GM23248 (cell line): Measurements from ENCODE around the gene CFB. TPM values are rescaled to one million over a fixed set of nuclear protein-coding genes. Genes with fewer than 3 reads are reported as not detected.

ENCODE experiments used
- DNase-seq: peaks from one replicate; pipeline ENCODE4 v3.0.0-alpha.2; 2015
- H2AFZ ChIP-seq: fragments of 200-600 bp; sonication (generic); 2 replicates; pipeline ENCODE4 v1.6.1; 2016; ENCODE audit warnings: antibody characterized with exemption
- H3F3A ChIP-seq: fragments of 200-600 bp; sonication (generic); 2 replicates; pipeline ENCODE4 v1.6.1; 2016; ENCODE audit warnings: mild to moderate bottlenecking, antibody characterized with exemption, mixed run types; ENCODE audit not compliant: insufficient read depth
- H3K27ac ChIP-seq: fragments of 200-600 bp; sonication (generic); 2 replicates; pipeline ENCODE4 v1.5.1; 2016; ENCODE audit warnings: mild to moderate bottlenecking
- H3K27me3 ChIP-seq: fragments of 200-600 bp; sonication (generic); replicated peaks from 2 replicates; pipeline ENCODE4 v1.6.1; 2016; ENCODE audit warnings: mild to moderate bottlenecking; ENCODE audit not compliant: insufficient read depth
- H3K36me3 ChIP-seq: fragments of 200-600 bp; sonication (generic); 2 replicates; pipeline ENCODE4 v1.6.1; 2016; ENCODE audit warnings: low read depth, mild to moderate bottlenecking
- H3K4me1 ChIP-seq: fragments of 200-600 bp; sonication (generic); 2 replicates; pipeline ENCODE4 v1.6.1; 2016; ENCODE audit warnings: mild to moderate bottlenecking; ENCODE audit not compliant: insufficient read depth
- H3K4me2 ChIP-seq: fragments of 200-600 bp; sonication (generic); one replicate; pipeline ENCODE4 v1.6.1; 2016; ENCODE audit warnings: mild to moderate bottlenecking; ENCODE audit not compliant: unreplicated experiment
- H3K4me3 ChIP-seq: fragments of 200-600 bp; sonication (generic); 2 replicates; pipeline ENCODE4 v1.5.1; 2016; ENCODE audit warnings: mild to moderate bottlenecking
- H3K79me2 ChIP-seq: fragments of 200-600 bp; sonication (generic); 2 replicates; pipeline ENCODE4 v1.6.1; 2016; ENCODE audit warnings: mild to moderate bottlenecking; ENCODE audit not compliant: insufficient read depth
- H3K9ac ChIP-seq: fragments of 200-600 bp; sonication (generic); 2 replicates; pipeline ENCODE4 v1.6.1; 2016; ENCODE audit warnings: mild to moderate bottlenecking
- H3K9me2 ChIP-seq: fragments of 200-600 bp; sonication (generic); 2 replicates; pipeline ENCODE4 v1.6.1; 2016; ENCODE audit warnings: mixed run types, mild to moderate bottlenecking, moderate library complexity; ENCODE audit not compliant: insufficient read depth
- H3K9me3 ChIP-seq: fragments of 200-600 bp; sonication (generic); one replicate; pipeline ENCODE4 v1.6.1; 2017; ENCODE audit warnings: low read depth
- H4K20me1 ChIP-seq: fragments of 200-600 bp; sonication (generic); 2 replicates; pipeline ENCODE4 v1.6.0; 2016; ENCODE audit not compliant: insufficient read depth
- EZH2 ChIP-seq: fragments of 200-600 bp; sonication (generic); IDR thresholded peaks from 2 replicates; pipeline ENCODE4 v1.6.1; 2018; ENCODE audit warnings: antibody characterized with exemption, mild to moderate bottlenecking; ENCODE audit not compliant: insufficient read depth, poor library complexity, severe bottlenecking
- EZH2phosphoT487 ChIP-seq: fragments of 200-600 bp; sonication (generic); IDR thresholded peaks from 2 replicates; pipeline ENCODE4 v1.6.1; 2018; ENCODE audit warnings: antibody characterized with exemption, moderate library complexity, mild to moderate bottlenecking, low read depth; ENCODE audit not compliant: insufficient read depth
- WGBS, 2 experiments: methylation state at CpG; one replicate each; pipeline ENCODE4 v1.1.6; 2015 to 2017; ENCODE audit warnings: low lambda C conversion rate in 2 of 2, low coverage in 1 of 2; ENCODE audit errors: missing lambda C conversion rate in 2 of 2; 5-methylcytosine and 5-hydroxymethylcytosine counted together
- in situ Hi-C: fragments of 300-500 bp; cut with MboI; formaldehyde crosslinking; loops from 2 replicates; pipeline ENCODE4 v1.15.0; 2020
- polyA plus RNA-seq: library from polyadenylated mRNA; unstranded; fragments of >200 nt; fragmentation: Nextera tagmentation; extraction: Ambion mirVana; gene quantifications from 2 replicates; pipeline ENCODE4 v1.2.1, GENCODE V29; 2016
- total RNA-seq: library from RNA; depleted of rRNA; stranded (reverse); fragments of >200 nt; shearing (Covaris generic); gene quantifications from 2 replicates; pipeline ENCODE4 v1.2.3, GENCODE V29; 2014

CFB gene
- total and polyA plus RNA-seq, 2 experiments from 2014 or later, result 3.9 to 4.4 TPM

DNA sequence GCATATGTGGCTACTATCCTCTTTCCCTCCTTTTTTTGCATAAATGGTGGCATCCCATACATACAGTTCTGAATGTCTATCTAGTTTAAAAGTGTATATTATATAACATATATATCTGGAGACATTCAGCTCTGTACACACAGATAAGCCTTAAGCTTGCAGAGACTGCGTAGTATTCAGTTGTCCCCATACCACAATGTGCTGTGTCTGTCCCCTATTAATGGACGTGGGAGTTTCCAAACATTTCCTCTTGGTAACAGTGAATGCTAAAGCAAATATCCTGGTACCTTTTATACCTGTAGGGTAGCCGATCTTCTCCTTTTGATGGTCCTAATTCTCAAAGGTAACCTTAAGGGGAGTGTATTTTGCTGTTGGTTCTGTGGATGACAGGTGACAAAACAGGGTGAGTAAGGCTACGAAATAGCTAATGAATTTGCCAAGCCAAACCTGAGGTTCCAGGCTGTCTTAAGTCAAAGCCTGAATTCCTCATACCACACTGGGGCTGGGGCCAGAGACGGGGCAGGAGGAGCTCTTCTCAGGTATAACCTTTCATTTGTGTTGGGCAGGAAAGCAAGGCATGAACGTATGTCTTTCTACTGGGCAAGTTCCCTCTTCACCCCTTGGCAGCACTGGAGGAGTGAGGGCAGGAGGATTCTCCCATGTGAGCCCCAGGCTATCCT is 26.1 kb upstream of the CFB start:
- Histone ChIP-seq H3F3A (no peaks in the 10 kb centered on the region), H3K4me2 (no peak overlapping the region), H3K9me3 (no peaks in the 10 kb centered on the region), H3K36me3 (no peaks in the 10 kb centered on the region), H3K27ac (no peak overlapping the region), H3K9me2 (no peaks in the 10 kb centered on the region), H3K9ac (no peak overlapping the region), H3K4me3 (no peak overlapping the region), H3K27me3 (no peaks in the 10 kb centered on the region), H2AFZ (no peak overlapping the region), H4K20me1 (no peaks in the 10 kb centered on the region), H3K4me1 (no peaks in the 10 kb centered on the region), H3K79me2 (no peaks in the 10 kb centered on the region)
- TF ChIP-seq EZH2phosphoT487 (no peak), EZH2 (no peak)
- WGBS, 2 experiments, result 81 to 88% methylated on average over 6 of the region's 6 CpGs
- DNase-seq, result no peak
- in situ Hi-C loops, result no loop called here

DNA sequence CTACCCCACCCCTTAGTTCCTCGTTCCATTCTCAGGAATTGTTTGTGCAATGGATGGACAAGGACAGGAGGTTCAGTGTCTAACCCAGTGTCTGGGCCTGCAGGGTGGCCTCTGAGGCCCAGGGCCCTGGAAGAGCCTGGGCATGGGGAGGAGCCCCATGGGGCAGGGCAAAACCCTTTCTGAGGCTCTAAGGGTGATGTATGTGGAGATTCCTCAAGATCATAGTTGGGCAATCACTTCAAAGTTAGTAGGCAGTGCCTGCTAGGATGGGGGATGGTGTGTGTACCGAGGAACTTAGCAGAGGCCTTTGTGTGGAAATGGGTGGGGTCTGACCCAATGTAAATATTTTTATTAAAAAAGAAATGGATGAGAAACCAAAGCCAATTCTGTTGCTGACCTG is 25.1 kb upstream of the CFB start:
- H3K79me2 ChIP-seq, result no peaks in the 10 kb centered on the region
- no peaks in the 10 kb centered on the region for H3F3A ChIP-seq
- no peaks in the 10 kb centered on the region for H3K4me1 ChIP-seq
- no peak overlapping the region for H2AFZ ChIP-seq
- no peak overlapping the region for H3K9ac ChIP-seq
- H3K27ac ChIP-seq, result no peak overlapping the region
- H3K4me3 ChIP-seq, result no peak overlapping the region
- in situ Hi-C loops, result no loop called here
- H3K36me3 ChIP-seq, result no peaks in the 10 kb centered on the region
- 62 to 72% methylated on average over 2 of the region's 2 CpGs for WGBS, 2 experiments
- H3K4me2 ChIP-seq, result no peak overlapping the region
- no peak for TF ChIP-seq EZH2phosphoT487
- TF ChIP-seq EZH2, result no peak
- H3K9me3 ChIP-seq, result no peaks in the 10 kb centered on the region
- H3K9me2 ChIP-seq, result no peaks in the 10 kb centered on the region
- H4K20me1 ChIP-seq, result no peaks in the 10 kb centered on the region
- no peak for DNase-seq
- no peaks in the 10 kb centered on the region for H3K27me3 ChIP-seq

- in situ Hi-C loops, result no loop called here
- WGBS, 2 experiments, result 16 to 18% methylated on average over 5 of the region's 5 CpGs
- Histone ChIP-seq H3K9ac (no peak overlapping the region), H3K27ac (no peak overlapping the region), H3K4me2 (no peak overlapping the region), H3K27me3 (no peaks in the 10 kb centered on the region), H3F3A (no peaks in the 10 kb centered on the region), H3K4me1 (no peaks in the 10 kb centered on the region), H4K20me1 (no peaks in the 10 kb centered on the region), H3K79me2 (no peaks in the 10 kb centered on the region), H3K9me2 (no peaks in the 10 kb centered on the region), H3K9me3 (no peaks in the 10 kb centered on the region), H3K4me3 (no peak overlapping the region), H2AFZ (no peak overlapping the region), H3K36me3 (no peaks in the 10 kb centered on the region)
- no peak for DNase-seq
- TF ChIP-seq EZH2phosphoT487 (no peak), EZH2 (no peak)
Measured at GRCh38 chr6:31922942-31923341, 23.0 kb upstream of the CFB start.

GRCh38 chr6:31927242-31927862 is 18.5 kb upstream of the CFB start, which contains the start of gene C2:
Gene C2 (plus strand): TSS chr6:31927717. CDS start chr6:31927753, 36 bp downstream.
- peak within 1 kb of the TSS; percentile 33 for H3K4me3 ChIP-seq
- H3K4me1 ChIP-seq, result no peaks in the 10 kb centered on the region
- no peak within 1 kb of the TSS for H3K4me2 ChIP-seq
- H3F3A ChIP-seq, result no peaks in the 10 kb centered on the region
- no peaks in the 10 kb centered on the region for H3K9me3 ChIP-seq
- in situ Hi-C loops, result no loop called here
- no peaks in the 10 kb centered on the region for H3K36me3 ChIP-seq
- H3K9ac ChIP-seq, result 0 out of 2 replicates have a peak within 1 kb of the TSS, but pooled peaks have one; percentile 0
- H3K79me2 ChIP-seq, result no peaks in the 10 kb centered on the region
- no peaks in the 10 kb centered on the region for H3K9me2 ChIP-seq
- no peaks in the 10 kb centered on the region for H4K20me1 ChIP-seq
- 34 to 45% methylated on average over 11 of the region's 11 CpGs for WGBS, 2 experiments
- no peak within 1 kb of the TSS for H3K27ac ChIP-seq
- DNase-seq, result no peak
- TF ChIP-seq EZH2phosphoT487 (no peak), EZH2 (no peak)
- H3K27me3 ChIP-seq, result no peaks in the 10 kb centered on the region
- peak within 1 kb of the TSS; percentile 82 for H2AFZ ChIP-seq
